Central memory CD8-positive, alpha-beta T cell (primary cell): ENCODE measurements around the gene TLN1.

ENCODE experiments used
- ATAC-seq: fragments of 150-1000 bp; cut with Tn5 transposase; replicated peaks from 2 replicates; pipeline ENCODE4 v1.10.0; 2022; ENCODE audit warnings: mild to moderate bottlenecking, moderate FRiP score, moderate number of reproducible peaks; ENCODE audit not compliant: poor library complexity, severe bottlenecking; ENCODE audit errors: extremely low read depth
- DNase-seq, 2 donors: peaks; one replicate each; pipeline ENCODE4 v3.0.0; 2021; ENCODE audit warnings: low spot score in 2 of 2
- H3K27ac Mint-ChIP-seq: one replicate; pipeline ENCODE4 v1.8.0; 2022; ENCODE audit warnings: low read depth, mild to moderate bottlenecking, moderate library complexity, mixed read lengths
- H3K27me3 Mint-ChIP-seq: one replicate; pipeline ENCODE4 v1.8.0; 2022; ENCODE audit warnings: mixed read lengths
- H3K36me3 Mint-ChIP-seq: one replicate; pipeline ENCODE4 v1.8.0; 2022; ENCODE audit warnings: mild to moderate bottlenecking, moderate library complexity, mixed read lengths; ENCODE audit not compliant: insufficient read depth
- H3K4me1 Mint-ChIP-seq: one replicate; pipeline ENCODE4 v1.8.0; 2022; ENCODE audit warnings: mixed read lengths
- H3K4me3 Mint-ChIP-seq: one replicate; pipeline ENCODE4 v1.8.0; 2022; ENCODE audit warnings: mild to moderate bottlenecking, moderate library complexity, mixed read lengths
- H3K9me3 Mint-ChIP-seq: one replicate; pipeline ENCODE4 v1.8.0; 2022; ENCODE audit warnings: mixed read lengths

TLN1 gene

DNA sequence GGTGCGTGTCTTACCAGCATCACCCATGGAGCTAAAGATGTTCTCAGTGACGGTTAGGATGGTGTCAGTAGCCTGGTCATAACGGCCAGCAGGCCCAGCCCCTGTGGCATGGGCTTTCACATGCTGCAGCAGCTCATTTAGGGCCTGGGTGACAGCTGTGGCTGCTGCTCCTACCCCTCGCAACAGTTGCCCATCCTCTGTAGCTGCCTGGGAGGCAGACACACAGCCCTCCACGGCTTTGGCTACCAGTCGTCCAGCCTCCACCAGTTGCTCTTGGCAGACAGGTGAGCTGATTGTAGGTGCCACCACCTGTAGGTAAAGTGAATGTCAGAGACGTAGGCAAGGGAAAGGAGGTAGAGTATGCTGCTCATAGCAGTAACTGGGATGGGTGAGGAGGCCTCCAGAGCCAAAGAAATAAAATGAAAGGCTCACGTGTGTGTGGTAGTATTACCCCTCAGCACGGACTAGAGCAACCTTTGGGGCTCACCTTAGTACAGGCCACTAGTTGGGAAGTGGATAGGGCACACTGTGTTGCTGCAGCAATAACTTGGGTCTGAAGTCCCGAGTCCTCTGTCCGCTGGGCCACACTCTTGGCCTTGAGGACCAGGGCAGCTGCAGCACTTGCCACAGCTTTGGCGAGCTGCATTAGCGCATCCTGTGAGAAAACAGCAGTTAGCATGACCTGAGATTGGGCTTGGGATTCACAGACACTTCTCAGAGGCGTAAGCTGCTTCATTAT lies 14.7 kb downstream of the TLN1 start:
- H3K36me3 Mint-ChIP-seq: peaks cover 83% of the 10 kb centered on the region
- H3K27me3 Mint-ChIP-seq: no peaks in the 10 kb centered on the region
- DNase-seq (no peak), ATAC-seq (no peak)
- peak overlapping the region; percentile 82 for H3K27ac Mint-ChIP-seq
- H3K4me3 Mint-ChIP-seq: no peak overlapping the region
- H3K4me1 Mint-ChIP-seq: peaks cover 25% of the 10 kb centered on the region
- no peaks in the 10 kb centered on the region for H3K9me3 Mint-ChIP-seq

DNA sequence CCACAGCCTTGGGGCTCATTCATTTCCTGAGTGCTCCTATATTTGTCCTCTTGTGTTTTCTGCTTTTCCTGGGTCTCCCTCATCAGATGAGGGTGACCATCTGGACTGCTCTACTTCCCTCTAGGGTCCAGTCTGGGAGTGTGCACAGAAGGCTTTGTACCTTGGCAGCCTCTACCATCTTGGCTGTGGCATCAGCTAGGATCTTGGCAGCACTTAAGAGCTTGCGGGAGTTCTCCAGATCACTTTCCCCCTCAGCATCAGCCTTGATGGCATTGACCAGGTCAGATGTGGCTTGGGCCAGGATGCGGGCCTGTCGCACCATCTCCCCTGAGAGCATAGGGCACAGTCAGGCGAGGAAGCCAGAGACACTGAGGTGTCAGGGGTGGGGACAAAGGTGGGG lies 15.8 kb downstream of the TLN1 start:
- H3K4me3 Mint-ChIP-seq: no peak overlapping the region
- peaks cover 82% of the 10 kb centered on the region for H3K36me3 Mint-ChIP-seq
- peak overlapping the region; percentile 82 for H3K27ac Mint-ChIP-seq
- H3K9me3 Mint-ChIP-seq: no peaks in the 10 kb centered on the region
- DNase-seq (no peak), ATAC-seq (no peak)
- H3K4me1 Mint-ChIP-seq: peaks cover 20% of the 10 kb centered on the region
- H3K27me3 Mint-ChIP-seq: no peaks in the 10 kb centered on the region

DNA sequence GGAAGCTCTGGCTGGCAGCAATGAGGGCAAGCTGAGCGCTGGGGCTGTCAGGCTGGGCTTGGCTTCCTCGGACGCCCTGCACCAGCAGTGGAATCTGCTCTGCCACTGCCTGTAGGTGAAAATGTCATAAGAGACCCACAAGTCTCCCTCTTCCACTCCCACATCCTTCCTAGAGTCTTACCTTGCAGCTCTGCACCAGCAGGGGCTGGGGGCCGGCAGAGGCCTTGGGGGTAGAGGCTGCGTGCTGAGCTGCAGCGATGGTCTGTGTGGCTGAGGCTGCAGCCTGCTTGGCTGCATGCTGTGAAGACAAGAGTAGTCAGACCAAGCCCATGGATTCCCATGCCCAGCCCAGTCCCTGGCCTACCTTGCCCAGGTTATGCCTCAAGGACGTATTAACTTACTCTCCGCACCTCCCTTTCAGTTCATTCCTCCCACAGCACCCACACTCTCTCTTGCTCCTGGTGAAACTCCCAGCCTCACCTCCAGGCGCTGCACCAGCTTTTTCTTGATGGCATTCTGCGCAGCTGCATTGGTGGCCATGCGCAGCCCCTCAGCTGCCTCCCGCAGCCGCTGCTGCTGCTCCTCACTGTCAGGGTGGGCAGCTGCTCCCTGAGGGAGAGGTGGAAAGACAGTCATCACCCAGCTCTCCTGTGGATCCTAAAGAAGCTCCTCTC lies 17.3 kb downstream of the TLN1 start:
- Mint-ChIP-seq H3K4me1 (peaks cover 23% of the 10 kb centered on the region), H3K9me3 (no peaks in the 10 kb centered on the region), H3K36me3 (peaks cover 83% of the 10 kb centered on the region), H3K4me3 (no peak overlapping the region), H3K27me3 (no peaks in the 10 kb centered on the region), H3K27ac (peak overlapping the region; percentile 61)
- DNase-seq (no peak), ATAC-seq (no peak)

GRCh38 chr9:35714123-35714522 lies 17.9 kb downstream of the TLN1 start:
- ATAC-seq (no peak), DNase-seq (no peak)
- H3K27me3 Mint-ChIP-seq: no peaks in the 10 kb centered on the region
- H3K9me3 Mint-ChIP-seq: no peaks in the 10 kb centered on the region
- peaks cover 19% of the 10 kb centered on the region for H3K4me1 Mint-ChIP-seq
- peaks cover 83% of the 10 kb centered on the region for H3K36me3 Mint-ChIP-seq
- H3K27ac Mint-ChIP-seq: no peak overlapping the region
- H3K4me3 Mint-ChIP-seq: no peak overlapping the region

- peaks cover 22% of the 10 kb centered on the region for H3K4me1 Mint-ChIP-seq
- H3K4me3 Mint-ChIP-seq: no peak overlapping the region
- no peaks in the 10 kb centered on the region for H3K27me3 Mint-ChIP-seq
- no peaks in the 10 kb centered on the region for H3K9me3 Mint-ChIP-seq
- peaks cover 84% of the 10 kb centered on the region for H3K36me3 Mint-ChIP-seq
- ATAC-seq (no peak), DNase-seq (no peak)
- peak overlapping the region; percentile 17 for H3K27ac Mint-ChIP-seq
Measured at GRCh38 chr9:35713578-35713977, 18.4 kb downstream of the TLN1 start.

DNA sequence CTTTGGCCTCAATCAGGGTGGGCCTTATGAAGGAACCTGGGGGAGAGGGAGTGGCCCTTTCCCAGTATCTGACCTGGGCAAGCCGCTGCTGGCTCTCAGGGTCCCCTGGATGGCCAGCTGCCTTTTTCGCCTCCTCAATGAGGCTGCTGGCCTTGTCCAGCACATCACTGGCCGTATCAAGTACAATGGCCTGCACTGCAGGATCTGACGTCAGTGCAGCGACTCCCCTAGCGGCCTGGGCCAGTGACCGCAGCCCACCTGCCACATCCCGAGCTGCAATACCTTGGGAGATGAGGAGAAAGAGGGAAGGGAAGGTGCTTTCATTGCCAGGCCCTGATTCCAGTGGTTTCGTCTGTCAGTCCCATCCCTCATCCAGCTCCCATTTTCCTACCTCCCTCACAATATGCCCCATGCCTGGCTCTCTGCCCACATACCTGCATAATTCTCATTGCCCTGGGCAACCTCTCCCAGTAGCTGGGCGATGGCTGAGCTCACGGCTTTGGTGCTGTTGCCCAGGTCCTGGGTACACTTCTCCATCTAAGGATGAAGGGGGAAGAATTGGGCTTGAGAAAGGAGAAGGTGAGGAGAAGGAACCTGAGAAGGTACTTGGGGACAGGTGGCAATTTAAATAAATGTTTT lies 19.1 kb downstream of the TLN1 start:
- ATAC-seq (no peak), DNase-seq (no peak)
- no peaks in the 10 kb centered on the region for H3K27me3 Mint-ChIP-seq
- H3K9me3 Mint-ChIP-seq: no peaks in the 10 kb centered on the region
- peak overlapping the region; percentile 17 for H3K27ac Mint-ChIP-seq
- peaks cover 84% of the 10 kb centered on the region for H3K36me3 Mint-ChIP-seq
- no peak overlapping the region for H3K4me3 Mint-ChIP-seq
- peaks cover 27% of the 10 kb centered on the region for H3K4me1 Mint-ChIP-seq

GRCh38 chr9:35711501-35712428 lies 20.2 kb downstream of the TLN1 start:
- ATAC-seq: no peak
- H3K36me3 Mint-ChIP-seq: peaks cover 87% of the 10 kb centered on the region
- H3K27me3 Mint-ChIP-seq: no peaks in the 10 kb centered on the region
- DNase-seq: no peak
- no peaks in the 10 kb centered on the region for H3K9me3 Mint-ChIP-seq
- no peak overlapping the region for H3K4me3 Mint-ChIP-seq
- peak overlapping the region; percentile 54 for H3K27ac Mint-ChIP-seq
- peaks cover 33% of the 10 kb centered on the region for H3K4me1 Mint-ChIP-seq

GRCh38 chr9:35710818-35711500 lies 21.0 kb downstream of the TLN1 start:
- H3K9me3 Mint-ChIP-seq: no peaks in the 10 kb centered on the region
- DNase-seq: no peak
- H3K4me1 Mint-ChIP-seq: peaks cover 33% of the 10 kb centered on the region
- peaks cover 83% of the 10 kb centered on the region for H3K36me3 Mint-ChIP-seq
- no peak overlapping the region for H3K4me3 Mint-ChIP-seq
- H3K27ac Mint-ChIP-seq: peak overlapping the region; percentile 54
- ATAC-seq: no peak
- H3K27me3 Mint-ChIP-seq: no peaks in the 10 kb centered on the region

DNA sequence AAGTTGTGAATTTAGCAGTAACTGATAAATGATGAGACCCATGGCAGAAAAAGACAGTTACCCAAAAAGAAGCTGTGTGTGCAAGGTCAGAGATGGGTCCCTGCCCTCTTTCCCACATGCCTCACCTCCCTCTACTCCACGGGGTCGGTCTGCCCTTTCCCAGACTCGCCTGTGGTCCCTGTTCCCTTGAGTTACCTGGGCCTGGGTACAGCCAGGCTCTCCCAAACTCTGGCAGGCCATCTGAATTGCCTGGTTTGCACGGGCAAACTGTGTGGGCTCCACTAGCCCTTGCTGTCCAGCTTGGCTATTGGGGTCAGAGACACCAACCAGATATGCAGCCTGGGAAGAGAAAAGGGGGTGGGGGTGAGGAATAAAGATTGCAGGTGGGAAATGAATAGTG lies 23.8 kb downstream of the TLN1 start:
- no peaks in the 10 kb centered on the region for H3K9me3 Mint-ChIP-seq
- ATAC-seq (no peak), DNase-seq (no peak)
- no peaks in the 10 kb centered on the region for H3K27me3 Mint-ChIP-seq
- peaks cover 80% of the 10 kb centered on the region for H3K36me3 Mint-ChIP-seq
- no peak overlapping the region for H3K4me3 Mint-ChIP-seq
- peak overlapping the region; percentile 29 for H3K27ac Mint-ChIP-seq
- peaks cover 24% of the 10 kb centered on the region for H3K4me1 Mint-ChIP-seq

GRCh38 chr9:35706951-35707350 lies 25.0 kb downstream of the TLN1 start:
- Mint-ChIP-seq H3K4me1 (peaks cover 24% of the 10 kb centered on the region), H3K36me3 (peaks cover 77% of the 10 kb centered on the region), H3K9me3 (no peaks in the 10 kb centered on the region), H3K27me3 (no peaks in the 10 kb centered on the region), H3K27ac (no peak overlapping the region), H3K4me3 (no peak overlapping the region)
- no peak for DNase-seq
- no peak for ATAC-seq

DNA sequence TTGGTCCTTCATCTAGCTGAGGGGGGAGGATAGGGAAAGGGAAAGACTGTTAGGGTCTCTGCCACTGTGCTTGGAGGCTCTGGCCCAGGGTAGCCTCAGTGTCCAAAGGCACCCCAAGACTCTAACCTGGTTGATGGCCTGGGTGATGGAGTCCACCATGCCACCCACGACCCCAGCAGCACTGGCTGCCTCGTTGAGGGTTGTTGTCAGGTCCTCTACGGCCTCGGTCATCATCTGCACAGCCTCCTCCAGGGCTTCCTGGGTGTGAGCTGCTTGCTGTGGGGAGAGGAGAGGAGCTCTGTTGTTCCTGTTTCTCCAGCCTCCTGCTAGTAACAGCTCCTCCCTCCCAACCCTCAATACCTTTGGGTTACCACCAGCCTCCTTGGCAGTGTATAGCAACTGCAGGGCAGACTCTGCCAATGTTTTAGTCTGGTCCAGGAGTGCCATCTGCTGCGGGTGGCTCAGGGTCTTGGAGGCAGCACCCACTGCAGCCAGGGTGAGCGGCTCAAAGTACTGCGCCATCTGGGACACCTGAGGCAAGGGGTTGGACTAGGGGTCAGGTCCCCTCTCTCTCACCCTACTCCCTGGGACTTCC lies 26.1 kb downstream of the TLN1 start:
- no peaks in the 10 kb centered on the region for H3K27me3 Mint-ChIP-seq
- no peak for ATAC-seq
- DNase-seq: no peak
- H3K4me1 Mint-ChIP-seq: peaks cover 19% of the 10 kb centered on the region
- no peaks in the 10 kb centered on the region for H3K9me3 Mint-ChIP-seq
- H3K4me3 Mint-ChIP-seq: no peak overlapping the region
- peaks cover 68% of the 10 kb centered on the region for H3K36me3 Mint-ChIP-seq
- no peak overlapping the region for H3K27ac Mint-ChIP-seq
